ENCODE measurements around the gene BBX.
A peak's percentile ranks its signal among the peaks of the same experiment; 100 is the strongest.

- TF ChIP-seq CTCF (IDR thresholded peaks at IDR 0.05; ENCODE audit: borderline replicate concordance, extremely low read depth, low read length, poor library complexity, severe bottlenecking) = peak; percentile 35
- TF ChIP-seq EZH2 (IDR thresholded peaks at IDR 0.05; ENCODE audit: borderline replicate concordance, low read depth, low read length, severe bottlenecking) = no peak
Observed at GRCh38 chr3:107643038-107643883, 120.5 kb downstream of the BBX start.

Measured in DND-41 (cell line).